Smooth muscle cell (in vitro differentiated cells): ENCODE results near the gene YLPM1. TPM values are rescaled to one million over a fixed set of nuclear protein-coding genes. Genes with fewer than 3 reads are reported as not detected.

Source experiments
- DNase-seq: peaks from one replicate; lab custom pipeline; 2025; ENCODE audit not compliant: unreplicated experiment; lab: John Stamatoyannopoulos, UW
- H2AFZ ChIP-seq: fragments of 200-600 bp; sonication (generic); 2 replicates; pipeline ENCODE4 v1.6.0; 2016; ENCODE audit warnings: antibody characterized with exemption, low read depth, mild to moderate bottlenecking
- H3F3A ChIP-seq: fragments of 200-600 bp; sonication (generic); 2 replicates; pipeline ENCODE4 v1.6.0; 2017; ENCODE audit warnings: antibody characterized with exemption, low read depth
- H3K27ac ChIP-seq: fragments of 200-600 bp; sonication (generic); 2 replicates; pipeline ENCODE4 v1.5.1; 2016; ENCODE audit warnings: low read depth, mild to moderate bottlenecking
- H3K27me3 ChIP-seq: fragments of 200-600 bp; sonication (generic); 2 replicates; pipeline ENCODE4 v1.6.1; 2016; ENCODE audit warnings: low read depth, mild to moderate bottlenecking
- H3K36me3 ChIP-seq: fragments of 200-600 bp; sonication (generic); 2 replicates; pipeline ENCODE4 v1.5.1; 2016; ENCODE audit warnings: low read depth
- H3K4me1 ChIP-seq: fragments of 200-600 bp; sonication (generic); 2 replicates; pipeline ENCODE4 v1.5.1; 2016; ENCODE audit warnings: low read depth
- H3K4me2 ChIP-seq: fragments of 200-600 bp; sonication (generic); 2 replicates; pipeline ENCODE4 v1.6.0; 2016; ENCODE audit warnings: mild to moderate bottlenecking
- H3K4me3 ChIP-seq: fragments of 200-600 bp; sonication (generic); 2 replicates; pipeline ENCODE4 v1.5.1; 2016; ENCODE audit warnings: mild to moderate bottlenecking
- H3K79me2 ChIP-seq: fragments of 200-600 bp; sonication (generic); 2 replicates; pipeline ENCODE4 v1.6.0; 2016; ENCODE audit warnings: low read depth, mild to moderate bottlenecking
- H3K9ac ChIP-seq: fragments of 200-600 bp; sonication (generic); 2 replicates; pipeline ENCODE4 v1.6.0; 2016; ENCODE audit warnings: low read depth
- H3K9me3 ChIP-seq: fragments of 200-600 bp; sonication (generic); replicated peaks from 2 replicates; pipeline ENCODE4 v1.5.1; 2016; ENCODE audit warnings: low read depth
- H4K20me1 ChIP-seq: fragments of 200-600 bp; sonication (generic); 2 replicates; pipeline ENCODE4 v1.6.0; 2016; ENCODE audit warnings: low read depth
- WGBS: methylation state at CpG from one replicate; pipeline ENCODE4 v1.1.7; 2016; ENCODE audit warnings: low lambda C conversion rate; 5-methylcytosine and 5-hydroxymethylcytosine counted together
- polyA plus RNA-seq: library from polyadenylated mRNA; unstranded; fragments of >200 nt; fragmentation: Nextera tagmentation; extraction: Ambion mirVana; gene quantifications from 2 replicates; pipeline ENCODE4 v1.2.1, GENCODE V29; 2016
- total RNA-seq: library from RNA; depleted of rRNA; stranded (reverse); fragments of >200 nt; gene quantifications from 2 replicates; pipeline ENCODE4 v1.2.3, GENCODE V29; 2014
- TF ChIP-seq, protein P1 (sequence below): fragments of 200-600 bp; sonication (generic); IDR thresholded peaks from 2 replicates; pipeline ENCODE4 v1.5.1; 2017; ENCODE audit warnings: borderline replicate concordance, mild to moderate bottlenecking, antibody characterized with exemption; ENCODE audit not compliant: insufficient read depth, poor library complexity, severe bottlenecking

The YLPM1 gene
- total and polyA plus RNA-seq, 2 experiments from 2014 or later: 15.5 to 29.7 TPM

DNA sequence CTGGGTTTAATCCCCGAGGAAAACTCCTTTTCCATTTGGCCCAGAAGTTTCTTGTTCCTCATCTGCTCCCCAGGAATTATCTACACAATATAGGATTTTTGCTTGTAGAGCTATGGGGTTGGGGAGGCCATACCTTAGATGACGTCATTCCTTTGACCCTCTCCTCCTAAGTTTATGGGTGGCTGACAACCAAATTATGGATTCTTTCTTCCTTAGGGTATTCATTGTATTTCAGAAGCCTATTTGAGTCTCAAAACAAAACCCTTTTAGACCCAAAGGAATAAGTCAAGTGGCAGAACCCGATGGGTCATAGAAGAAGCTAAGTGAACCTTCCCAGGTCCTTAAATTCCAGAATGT is 98.6 kb downstream of the YLPM1 start:
- 88% methylated on average over 3 of the region's 3 CpGs for WGBS

DNA sequence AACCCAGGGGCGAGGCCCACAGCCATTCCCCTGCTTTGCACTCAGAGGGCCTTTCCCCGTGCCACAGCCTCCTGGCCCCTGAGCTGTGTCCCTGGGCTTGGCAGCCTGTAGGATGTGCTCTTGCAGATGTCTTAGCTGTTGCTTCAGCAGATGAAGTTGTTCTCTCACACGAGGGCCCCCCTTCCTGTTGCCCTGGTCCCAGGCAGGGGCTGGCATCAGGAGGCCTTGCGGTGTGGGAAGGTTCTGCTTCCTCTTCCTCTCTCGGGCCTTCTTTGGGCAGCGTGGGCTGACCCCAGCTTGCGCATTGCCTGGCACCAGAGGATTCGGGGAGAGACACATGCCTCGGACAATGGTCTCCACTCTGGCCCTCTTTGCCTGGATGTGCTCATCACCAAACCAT is 100.2 kb downstream of the YLPM1 start:
- no peak overlapping the region for H3K27ac ChIP-seq
- TF ChIP-seq, protein P1, sequence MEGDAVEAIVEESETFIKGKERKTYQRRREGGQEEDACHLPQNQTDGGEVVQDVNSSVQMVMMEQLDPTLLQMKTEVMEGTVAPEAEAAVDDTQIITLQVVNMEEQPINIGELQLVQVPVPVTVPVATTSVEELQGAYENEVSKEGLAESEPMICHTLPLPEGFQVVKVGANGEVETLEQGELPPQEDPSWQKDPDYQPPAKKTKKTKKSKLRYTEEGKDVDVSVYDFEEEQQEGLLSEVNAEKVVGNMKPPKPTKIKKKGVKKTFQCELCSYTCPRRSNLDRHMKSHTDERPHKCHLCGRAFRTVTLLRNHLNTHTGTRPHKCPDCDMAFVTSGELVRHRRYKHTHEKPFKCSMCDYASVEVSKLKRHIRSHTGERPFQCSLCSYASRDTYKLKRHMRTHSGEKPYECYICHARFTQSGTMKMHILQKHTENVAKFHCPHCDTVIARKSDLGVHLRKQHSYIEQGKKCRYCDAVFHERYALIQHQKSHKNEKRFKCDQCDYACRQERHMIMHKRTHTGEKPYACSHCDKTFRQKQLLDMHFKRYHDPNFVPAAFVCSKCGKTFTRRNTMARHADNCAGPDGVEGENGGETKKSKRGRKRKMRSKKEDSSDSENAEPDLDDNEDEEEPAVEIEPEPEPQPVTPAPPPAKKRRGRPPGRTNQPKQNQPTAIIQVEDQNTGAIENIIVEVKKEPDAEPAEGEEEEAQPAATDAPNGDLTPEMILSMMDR: no peak
- no peaks in the 10 kb centered on the region for H4K20me1 ChIP-seq
- H2AFZ ChIP-seq: no peak overlapping the region
- H3K9me3 ChIP-seq: no peaks in the 10 kb centered on the region
- H3F3A ChIP-seq: no peaks in the 10 kb centered on the region
- no peak overlapping the region for H3K4me2 ChIP-seq
- H3K36me3 ChIP-seq: no peaks in the 10 kb centered on the region
- DNase-seq: no peak
- no peaks in the 10 kb centered on the region for H3K27me3 ChIP-seq
- no peaks in the 10 kb centered on the region for H3K4me1 ChIP-seq
- no peak overlapping the region for H3K9ac ChIP-seq
- H3K4me3 ChIP-seq: no peak overlapping the region
- WGBS: 96% methylated on average over 9 of the region's 9 CpGs
- H3K79me2 ChIP-seq: no peaks in the 10 kb centered on the region

More for the DNA sequence above, 98.6 kb downstream of the YLPM1 start:
- no peaks in the 10 kb centered on the region for H3K27me3 ChIP-seq
- no peaks in the 10 kb centered on the region for H3K36me3 ChIP-seq
- no peak overlapping the region for H3K4me2 ChIP-seq
- no peaks in the 10 kb centered on the region for H3K4me1 ChIP-seq
- no peaks in the 10 kb centered on the region for H4K20me1 ChIP-seq
- DNase-seq: no peak
- H3K9me3 ChIP-seq: no peaks in the 10 kb centered on the region
- H2AFZ ChIP-seq: no peak overlapping the region
- no peak overlapping the region for H3K4me3 ChIP-seq
- TF ChIP-seq, protein P1: no peak
- H3F3A ChIP-seq: no peaks in the 10 kb centered on the region
- no peak overlapping the region for H3K9ac ChIP-seq
- no peaks in the 10 kb centered on the region for H3K79me2 ChIP-seq
- no peak overlapping the region for H3K27ac ChIP-seq

DNA sequence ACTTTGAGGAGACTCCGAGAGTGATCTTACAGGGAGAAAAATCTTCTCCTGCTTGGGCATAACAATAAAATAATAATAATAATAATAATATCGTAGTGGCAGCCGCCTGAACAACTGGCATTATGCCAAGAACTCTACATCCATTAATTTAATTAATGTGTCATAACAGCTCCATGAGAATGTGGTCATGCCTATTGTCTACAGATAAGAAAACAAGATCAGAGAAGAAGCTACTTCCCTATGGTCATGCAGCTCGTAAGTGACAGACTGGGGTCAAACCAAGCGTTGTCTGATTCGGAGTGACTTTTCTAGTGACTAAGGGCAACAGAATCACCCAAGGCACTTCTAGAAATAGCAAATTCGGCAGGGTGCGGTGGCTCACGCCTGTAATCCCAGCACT is 101.1 kb downstream of the YLPM1 start:
- Histone ChIP-seq H3K36me3 (no peaks in the 10 kb centered on the region), H3K79me2 (no peaks in the 10 kb centered on the region), H4K20me1 (no peaks in the 10 kb centered on the region), H3F3A (no peaks in the 10 kb centered on the region), H3K4me1 (no peaks in the 10 kb centered on the region), H3K4me3 (no peak overlapping the region), H3K9ac (no peak overlapping the region), H2AFZ (no peak overlapping the region), H3K27ac (no peak overlapping the region), H3K4me2 (no peak overlapping the region), H3K27me3 (no peaks in the 10 kb centered on the region), H3K9me3 (no peaks in the 10 kb centered on the region)
- TF ChIP-seq, protein P1: no peak
- WGBS: 92% methylated on average over 9 of the region's 9 CpGs
- no peak for DNase-seq

DNA sequence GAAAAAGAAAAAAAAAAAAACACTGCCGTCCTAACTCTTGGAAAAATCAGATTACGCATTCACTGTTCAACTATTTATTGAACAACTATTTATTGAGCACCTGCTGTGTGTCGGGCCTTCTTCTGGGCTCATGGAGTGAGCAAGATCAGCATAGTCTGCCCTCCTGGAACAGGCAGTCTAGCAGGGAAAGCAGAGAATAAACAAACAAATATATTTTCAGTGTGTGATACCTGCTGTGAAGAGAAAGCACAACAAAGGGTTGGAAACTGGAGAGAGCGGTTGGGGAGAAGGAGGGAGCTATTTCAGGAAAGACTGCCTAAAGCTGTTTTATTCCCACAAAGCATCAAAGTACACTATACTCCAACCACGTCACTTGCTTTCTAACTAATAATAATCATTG is 102.0 kb downstream of the YLPM1 start:
- Histone ChIP-seq H3K79me2 (no peaks in the 10 kb centered on the region), H3K4me1 (no peaks in the 10 kb centered on the region), H4K20me1 (no peaks in the 10 kb centered on the region), H2AFZ (no peak overlapping the region), H3K9ac (no peak overlapping the region), H3K4me3 (no peak overlapping the region), H3K36me3 (no peaks in the 10 kb centered on the region), H3K27ac (no peak overlapping the region), H3K27me3 (no peaks in the 10 kb centered on the region), H3K4me2 (no peak overlapping the region), H3F3A (no peaks in the 10 kb centered on the region), H3K9me3 (no peaks in the 10 kb centered on the region)
- DNase-seq: no peak
- TF ChIP-seq, protein P1: no peak
- WGBS: 91% methylated on average over 5 of the region's 5 CpGs
